Smooth muscle cell (in vitro differentiated cells): ENCODE data around the gene PAQR6. TPM values are rescaled to one million over a fixed set of nuclear protein-coding genes. Genes with fewer than 3 reads are reported as not detected.

Source experiments
- DNase-seq: peaks from one replicate; lab custom pipeline; 2025; ENCODE audit not compliant: unreplicated experiment; lab: John Stamatoyannopoulos, UW
- H2AFZ ChIP-seq: fragments of 200-600 bp; sonication (generic); 2 replicates; pipeline ENCODE4 v1.6.0; 2016; ENCODE audit warnings: antibody characterized with exemption, low read depth, mild to moderate bottlenecking
- H3F3A ChIP-seq: fragments of 200-600 bp; sonication (generic); 2 replicates; pipeline ENCODE4 v1.6.0; 2017; ENCODE audit warnings: antibody characterized with exemption, low read depth
- H3K27ac ChIP-seq: fragments of 200-600 bp; sonication (generic); 2 replicates; pipeline ENCODE4 v1.5.1; 2016; ENCODE audit warnings: low read depth, mild to moderate bottlenecking
- H3K27me3 ChIP-seq: fragments of 200-600 bp; sonication (generic); 2 replicates; pipeline ENCODE4 v1.6.1; 2016; ENCODE audit warnings: low read depth, mild to moderate bottlenecking
- H3K36me3 ChIP-seq: fragments of 200-600 bp; sonication (generic); 2 replicates; pipeline ENCODE4 v1.5.1; 2016; ENCODE audit warnings: low read depth
- H3K4me1 ChIP-seq: fragments of 200-600 bp; sonication (generic); 2 replicates; pipeline ENCODE4 v1.5.1; 2016; ENCODE audit warnings: low read depth
- H3K4me2 ChIP-seq: fragments of 200-600 bp; sonication (generic); 2 replicates; pipeline ENCODE4 v1.6.0; 2016; ENCODE audit warnings: mild to moderate bottlenecking
- H3K4me3 ChIP-seq: fragments of 200-600 bp; sonication (generic); 2 replicates; pipeline ENCODE4 v1.5.1; 2016; ENCODE audit warnings: mild to moderate bottlenecking
- H3K79me2 ChIP-seq: fragments of 200-600 bp; sonication (generic); 2 replicates; pipeline ENCODE4 v1.6.0; 2016; ENCODE audit warnings: low read depth, mild to moderate bottlenecking
- H3K9ac ChIP-seq: fragments of 200-600 bp; sonication (generic); 2 replicates; pipeline ENCODE4 v1.6.0; 2016; ENCODE audit warnings: low read depth
- H3K9me3 ChIP-seq: fragments of 200-600 bp; sonication (generic); replicated peaks from 2 replicates; pipeline ENCODE4 v1.5.1; 2016; ENCODE audit warnings: low read depth
- H4K20me1 ChIP-seq: fragments of 200-600 bp; sonication (generic); 2 replicates; pipeline ENCODE4 v1.6.0; 2016; ENCODE audit warnings: low read depth
- WGBS: methylation state at CpG from one replicate; pipeline ENCODE4 v1.1.7; 2016; ENCODE audit warnings: low lambda C conversion rate; 5-methylcytosine and 5-hydroxymethylcytosine counted together
- polyA plus RNA-seq: library from polyadenylated mRNA; unstranded; fragments of >200 nt; fragmentation: Nextera tagmentation; extraction: Ambion mirVana; gene quantifications from 2 replicates; pipeline ENCODE4 v1.2.1, GENCODE V29; 2016
- total RNA-seq: library from RNA; depleted of rRNA; stranded (reverse); fragments of >200 nt; gene quantifications from 2 replicates; pipeline ENCODE4 v1.2.3, GENCODE V29; 2014
- TF ChIP-seq, protein P1 (sequence below): fragments of 200-600 bp; sonication (generic); IDR thresholded peaks from 2 replicates; pipeline ENCODE4 v1.5.1; 2017; ENCODE audit warnings: borderline replicate concordance, mild to moderate bottlenecking, antibody characterized with exemption; ENCODE audit not compliant: insufficient read depth, poor library complexity, severe bottlenecking

The PAQR6 gene
- total and polyA plus RNA-seq, 2 experiments from 2014 or later, result 1.3 to 2.7 TPM

DNA sequence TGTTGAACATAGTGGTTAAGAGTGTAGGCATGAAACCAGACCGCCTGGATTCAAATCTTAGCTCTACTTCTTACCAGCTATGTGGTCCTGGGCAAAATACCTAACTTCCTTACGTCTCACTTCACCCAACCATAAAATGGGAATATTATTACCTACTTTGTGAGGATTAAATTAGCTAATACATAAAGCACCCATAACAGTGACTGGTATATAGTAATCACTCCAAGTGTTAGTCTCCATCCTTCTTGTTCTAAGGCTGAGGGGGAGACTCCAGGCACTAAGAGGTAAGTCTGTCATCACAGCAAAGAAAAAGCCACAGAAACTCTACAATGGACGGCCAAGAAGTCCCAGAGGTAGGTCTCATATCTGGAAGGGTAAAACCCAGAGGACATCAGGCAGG, 32.0 kb upstream of the PAQR6 start:
- Histone ChIP-seq H3F3A (no peaks in the 10 kb centered on the region), H3K4me2 (no peak overlapping the region), H3K9me3 (no peaks in the 10 kb centered on the region), H3K4me3 (no peak overlapping the region), H3K9ac (no peak overlapping the region), H3K27me3 (no peaks in the 10 kb centered on the region), H3K36me3 (no peaks in the 10 kb centered on the region), H4K20me1 (peaks cover 51% of the 10 kb centered on the region), H3K79me2 (peaks cover 42% of the 10 kb centered on the region), H2AFZ (no peak overlapping the region), H3K4me1 (peaks cover 24% of the 10 kb centered on the region), H3K27ac (no peak overlapping the region)
- no peak for DNase-seq
- TF ChIP-seq, protein P1, sequence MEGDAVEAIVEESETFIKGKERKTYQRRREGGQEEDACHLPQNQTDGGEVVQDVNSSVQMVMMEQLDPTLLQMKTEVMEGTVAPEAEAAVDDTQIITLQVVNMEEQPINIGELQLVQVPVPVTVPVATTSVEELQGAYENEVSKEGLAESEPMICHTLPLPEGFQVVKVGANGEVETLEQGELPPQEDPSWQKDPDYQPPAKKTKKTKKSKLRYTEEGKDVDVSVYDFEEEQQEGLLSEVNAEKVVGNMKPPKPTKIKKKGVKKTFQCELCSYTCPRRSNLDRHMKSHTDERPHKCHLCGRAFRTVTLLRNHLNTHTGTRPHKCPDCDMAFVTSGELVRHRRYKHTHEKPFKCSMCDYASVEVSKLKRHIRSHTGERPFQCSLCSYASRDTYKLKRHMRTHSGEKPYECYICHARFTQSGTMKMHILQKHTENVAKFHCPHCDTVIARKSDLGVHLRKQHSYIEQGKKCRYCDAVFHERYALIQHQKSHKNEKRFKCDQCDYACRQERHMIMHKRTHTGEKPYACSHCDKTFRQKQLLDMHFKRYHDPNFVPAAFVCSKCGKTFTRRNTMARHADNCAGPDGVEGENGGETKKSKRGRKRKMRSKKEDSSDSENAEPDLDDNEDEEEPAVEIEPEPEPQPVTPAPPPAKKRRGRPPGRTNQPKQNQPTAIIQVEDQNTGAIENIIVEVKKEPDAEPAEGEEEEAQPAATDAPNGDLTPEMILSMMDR, result no peak
- whole genome bisulfite sequencing, result 94% methylated on average over 3 of the region's 3 CpGs

DNA sequence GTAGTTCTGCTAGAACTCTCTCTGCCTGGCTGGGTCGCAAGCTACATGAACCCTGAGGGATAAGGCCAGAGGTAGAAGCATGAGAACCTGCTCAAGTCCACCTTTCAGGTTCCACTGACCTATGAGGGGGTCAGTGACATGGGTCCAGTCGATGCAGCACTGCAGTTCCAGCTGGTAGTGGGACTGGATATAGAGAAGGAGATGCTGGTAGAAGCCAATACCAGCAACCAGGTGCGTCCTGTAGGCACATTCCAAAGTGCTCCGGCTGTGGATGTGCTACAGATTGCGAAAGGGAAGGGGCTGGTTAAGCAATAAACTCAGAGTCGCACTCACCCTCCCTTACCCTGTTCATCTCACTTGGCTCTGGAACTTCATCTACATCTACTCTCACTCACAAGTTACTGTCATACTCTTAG, 29.1 kb upstream of the PAQR6 start:
- H3K27ac ChIP-seq, result no peak overlapping the region
- H3K4me1 ChIP-seq, result peaks cover 14% of the 10 kb centered on the region
- peaks cover 56% of the 10 kb centered on the region for H4K20me1 ChIP-seq
- no peak overlapping the region for H2AFZ ChIP-seq
- H3K9me3 ChIP-seq, result no peaks in the 10 kb centered on the region
- H3K79me2 ChIP-seq, result peaks cover 35% of the 10 kb centered on the region
- H3K27me3 ChIP-seq, result no peaks in the 10 kb centered on the region
- no peak overlapping the region for H3K9ac ChIP-seq
- TF ChIP-seq, protein P1, result no peak
- DNase-seq, result no peak
- no peak overlapping the region for H3K4me3 ChIP-seq
- H3K36me3 ChIP-seq, result peaks cover 18% of the 10 kb centered on the region
- WGBS, result 86% methylated on average over 6 of the region's 6 CpGs
- H3K4me2 ChIP-seq, result no peak overlapping the region
- no peaks in the 10 kb centered on the region for H3F3A ChIP-seq

GRCh38 chr1:156276532-156276931, 28.7 kb upstream of the PAQR6 start:
- TF ChIP-seq, protein P1, result no peak
- peaks cover 31% of the 10 kb centered on the region for H3K79me2 ChIP-seq
- no peaks in the 10 kb centered on the region for H3F3A ChIP-seq
- H3K9me3 ChIP-seq, result no peaks in the 10 kb centered on the region
- no peak overlapping the region for H2AFZ ChIP-seq
- H3K4me2 ChIP-seq, result no peak overlapping the region
- no peaks in the 10 kb centered on the region for H3K27me3 ChIP-seq
- no peak overlapping the region for H3K4me3 ChIP-seq
- no peak overlapping the region for H3K9ac ChIP-seq
- DNase-seq, result no peak
- no peak overlapping the region for H3K27ac ChIP-seq
- peaks cover 18% of the 10 kb centered on the region for H3K36me3 ChIP-seq
- peaks cover 9% of the 10 kb centered on the region for H3K4me1 ChIP-seq
- H4K20me1 ChIP-seq, result peaks cover 52% of the 10 kb centered on the region

- peaks cover 20% of the 10 kb centered on the region for H4K20me1 ChIP-seq
- H3K4me3 ChIP-seq, result no peak overlapping the region
- H2AFZ ChIP-seq, result no peak overlapping the region
- no peaks in the 10 kb centered on the region for H3K27me3 ChIP-seq
- no peak for DNase-seq
- no peak overlapping the region for H3K27ac ChIP-seq
- no peak overlapping the region for H3K4me2 ChIP-seq
- H3K4me1 ChIP-seq, result no peaks in the 10 kb centered on the region
- H3K79me2 ChIP-seq, result no peaks in the 10 kb centered on the region
- H3K9ac ChIP-seq, result no peak overlapping the region
- peaks cover 30% of the 10 kb centered on the region for H3K36me3 ChIP-seq
- 93% methylated on average over 3 of the region's 3 CpGs for WGBS
- no peaks in the 10 kb centered on the region for H3K9me3 ChIP-seq
- TF ChIP-seq, protein P1, result no peak
- no peaks in the 10 kb centered on the region for H3F3A ChIP-seq
Observed at GRCh38 chr1:156270314-156270713, 22.5 kb upstream of the PAQR6 start.
